ENCODE data around the gene STK11.

STK11 gene

GRCh38 chr19:1263188-1263587, 57.6 kb downstream of the STK11 start:
- DNase-seq, result no peak

- DNase-seq, result no peak
Observed at GRCh38 chr19:1264801-1265614, 59.4 kb downstream of the STK11 start.

GRCh38 chr19:1265615-1266128, 60.1 kb downstream of the STK11 start:
- DNase-seq, result no peak

DNA sequence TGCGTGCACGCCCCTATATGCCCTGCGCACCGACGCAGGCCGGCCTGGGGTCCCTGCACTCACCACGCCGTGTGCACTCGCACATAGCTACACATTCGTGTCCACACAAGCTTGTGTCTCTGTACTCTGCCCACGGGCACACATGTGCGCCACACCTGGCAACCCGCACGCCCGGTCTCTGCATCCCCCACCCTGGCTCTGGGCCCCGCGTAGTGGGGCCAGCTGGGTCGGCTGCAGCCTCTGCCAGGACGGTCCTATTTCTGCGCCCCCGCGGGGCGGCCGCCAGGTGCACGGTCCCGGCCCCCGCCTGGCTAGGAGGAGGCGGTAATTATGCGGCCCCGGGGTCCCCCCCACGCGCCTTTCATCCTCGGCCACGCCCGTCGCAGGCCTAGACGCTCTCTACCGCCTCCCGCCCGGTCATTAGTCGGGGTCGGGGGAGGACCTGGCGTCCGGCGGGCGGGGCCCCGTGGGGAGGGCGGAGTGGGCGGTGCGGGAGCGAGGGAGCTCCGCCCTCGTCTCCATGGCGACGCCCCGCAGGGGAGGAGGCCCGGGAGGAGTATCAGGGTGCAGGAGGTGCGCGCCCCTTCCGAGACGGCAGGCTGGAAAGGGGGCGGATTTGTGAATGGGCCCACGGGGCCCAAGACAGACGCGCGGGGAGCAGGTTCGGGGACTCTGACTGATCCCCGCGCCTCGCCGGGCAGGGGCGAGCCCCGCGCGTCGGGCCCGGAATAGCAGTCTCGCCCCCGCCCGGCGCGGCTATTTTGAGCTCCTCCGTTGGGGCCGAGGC, 60.7 kb downstream of the STK11 start:
- DNase-seq, result no peak

GRCh38 chr19:1266916-1267476, 61.4 kb downstream of the STK11 start:
- no peak for DNase-seq

GRCh38 chr19:1267477-1268225, 62.1 kb downstream of the STK11 start:
- DNase-seq, result no peak

- no peak for DNase-seq
Observed at GRCh38 chr19:1268226-1269064, 62.9 kb downstream of the STK11 start.

DNA sequence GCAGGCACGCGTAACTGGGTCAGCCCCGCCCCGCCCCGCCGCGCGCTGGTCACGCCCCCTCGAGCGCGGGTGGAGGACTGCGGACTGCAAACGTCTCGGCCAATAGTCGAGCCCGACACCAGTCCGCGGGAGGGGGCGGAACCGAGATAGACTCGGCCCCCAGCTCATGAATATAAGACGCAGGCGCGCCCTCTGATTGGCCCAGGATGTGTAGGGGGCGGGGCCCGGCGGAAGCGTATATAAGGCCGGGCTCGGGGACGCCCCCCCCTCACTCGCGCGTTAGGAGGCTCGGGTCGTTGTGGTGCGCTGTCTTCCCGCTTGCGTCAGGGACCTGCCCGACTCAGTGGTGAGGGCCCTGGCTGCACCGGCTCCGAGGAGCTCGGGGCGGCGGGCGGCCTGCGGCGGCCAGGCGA, 63.5 kb downstream of the STK11 start, which contains the start of gene CIRBP:
TSS of gene CIRBP (plus strand) at position 268 of the 413 bp plus-strand sequence. CDS start 1,602 bp downstream, outside the sequence.
- peak; percentile 96 for DNase-seq

DNA sequence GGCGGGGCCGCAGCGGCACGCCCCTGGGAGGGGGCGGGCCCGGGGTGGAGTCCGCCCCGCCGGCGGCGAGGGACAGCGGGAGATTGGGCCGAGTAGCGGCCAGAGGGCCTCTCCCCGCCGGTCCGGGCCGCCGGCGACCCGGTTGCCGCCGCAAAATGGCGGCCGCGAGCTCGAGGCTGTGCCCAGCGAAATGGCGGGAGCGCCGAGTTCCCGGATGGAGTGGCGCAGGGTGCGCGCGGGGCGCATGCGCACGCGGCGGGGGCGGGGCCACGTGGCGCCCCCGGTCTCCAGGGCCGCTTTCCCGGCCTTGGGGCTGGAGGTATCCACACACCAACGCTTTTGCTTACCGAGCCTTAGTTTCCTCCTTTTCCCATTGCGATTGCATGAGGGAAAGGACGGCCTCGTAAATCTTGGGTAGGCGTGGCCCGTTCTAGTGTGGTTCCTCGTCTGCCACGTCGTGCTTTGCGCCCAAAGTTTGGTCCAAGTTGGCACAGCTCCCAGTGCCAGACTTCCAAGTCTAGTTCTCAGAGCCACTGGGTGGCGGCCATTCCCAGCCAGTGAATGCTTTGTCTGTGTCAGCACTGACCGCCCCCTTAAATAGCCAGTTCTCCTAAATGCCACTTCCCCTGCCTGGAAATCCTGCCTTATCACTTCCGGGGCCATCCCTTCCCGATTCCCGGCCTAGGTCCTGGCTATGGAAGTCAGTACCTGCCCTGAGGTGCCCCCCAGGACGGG, 64.1 kb downstream of the STK11 start:
- peak; percentile 71 for DNase-seq

DNA sequence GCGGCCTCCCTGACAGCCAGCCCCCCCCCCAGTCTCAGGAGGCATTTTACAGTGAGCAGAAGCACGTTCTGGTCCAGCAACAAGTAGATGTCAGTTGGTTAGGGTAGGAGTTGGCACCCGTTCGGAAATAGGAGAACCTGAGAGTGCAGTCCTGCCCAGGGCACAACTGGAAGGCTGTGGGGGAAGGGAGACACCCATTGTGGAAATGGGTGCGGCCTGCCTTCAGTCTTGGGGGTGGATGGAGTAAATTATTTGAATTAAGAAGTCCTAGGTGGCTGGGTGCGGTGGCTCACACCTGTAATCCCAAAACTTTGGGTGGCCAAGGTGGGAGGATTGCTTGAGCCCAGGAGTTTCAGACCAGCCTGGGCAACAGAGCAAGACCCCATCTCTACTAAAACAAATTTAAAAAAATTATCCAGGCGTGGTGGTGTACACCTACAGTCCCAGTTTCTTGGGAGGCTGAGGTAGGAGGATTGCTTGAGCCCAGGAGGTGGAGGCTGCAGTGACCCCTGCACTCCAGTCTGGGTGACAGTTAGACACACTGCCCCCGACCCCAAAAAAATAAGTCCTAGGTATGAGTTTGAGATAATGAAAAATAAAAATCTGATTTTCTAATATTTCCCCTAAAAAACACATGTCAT, 64.8 kb downstream of the STK11 start:
- DNase-seq, result no peak

- no peak for DNase-seq
Observed at GRCh38 chr19:1270854-1271527, 65.4 kb downstream of the STK11 start.

- no peak for DNase-seq
Observed at GRCh38 chr19:1271528-1272422, 66.2 kb downstream of the STK11 start.

GRCh38 chr19:1272423-1273262, 67.1 kb downstream of the STK11 start:
- no peak for DNase-seq

GRCh38 chr19:1273263-1274041, 67.9 kb downstream of the STK11 start:
- no peak for DNase-seq

DNA sequence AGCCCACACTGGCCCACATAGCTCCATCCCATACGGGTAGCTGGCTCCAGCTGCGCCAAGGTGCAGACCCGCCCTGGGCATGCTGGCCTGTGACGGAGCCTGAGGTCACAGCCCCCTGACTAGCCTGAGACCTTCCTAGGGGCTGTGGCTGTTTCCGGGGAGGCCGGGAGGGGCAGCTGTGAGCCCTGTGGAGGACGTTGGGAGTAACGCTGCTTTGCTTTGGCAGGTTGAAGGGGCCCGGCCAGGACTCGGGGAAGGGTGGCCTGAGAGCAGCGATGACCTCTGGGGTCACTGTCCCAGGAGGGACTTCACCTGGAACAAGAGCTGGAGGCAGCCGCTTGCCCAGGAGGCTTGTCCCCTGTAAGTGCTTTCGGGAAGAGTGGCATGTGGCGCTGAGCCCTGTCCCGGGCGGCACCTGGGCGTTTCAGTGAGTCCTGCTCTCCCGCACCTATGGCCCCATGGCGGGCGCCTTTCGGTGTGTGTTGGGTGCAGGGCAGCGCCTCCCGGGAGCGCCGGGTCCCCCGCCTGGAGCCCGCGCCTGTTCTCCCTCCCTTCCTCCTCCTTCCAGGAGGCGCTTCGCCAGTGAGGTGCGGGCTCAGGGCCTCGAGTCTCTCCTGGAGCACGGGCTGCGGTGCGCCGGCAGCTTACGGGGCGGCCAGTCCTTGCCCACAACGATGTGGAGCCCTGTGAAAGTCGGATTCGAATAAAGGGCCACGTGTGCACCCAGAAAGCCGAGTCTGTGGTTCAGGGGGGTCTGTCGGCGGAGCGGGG, 68.7 kb downstream of the STK11 start:
- DNase-seq, result no peak

GRCh38 chr19:1274852-1275259, 69.3 kb downstream of the STK11 start:
- DNase-seq, result no peak
